MM.1S (cell line): Measurements from ENCODE around the gene OSBPL5.

Experiments used
- CTCF ChIP-seq: fragments of 300-600 bp; sonication (generic); IDR thresholded peaks from 2 replicates; pipeline ENCODE4 v1.5.1; 2016; ENCODE audit warnings: antibody characterized with exemption, low read length, mixed read lengths
- EZH2 ChIP-seq: fragments of 300-600 bp; sonication (generic); optimal IDR thresholded peaks from 2 replicates; pipeline ENCODE3; 2017; ENCODE audit warnings: low read depth, mild to moderate bottlenecking, antibody characterized with exemption, low read length, mixed read lengths
- EZH2phosphoT487 ChIP-seq: fragments of 300-600 bp; sonication (generic); IDR thresholded peaks from 2 replicates; pipeline ENCODE4 v1.6.1; 2018; ENCODE audit warnings: antibody characterized with exemption, low read length

GRCh38 chr11:3135481-3136440, 29.3 kb downstream of the OSBPL5 start:
- TF ChIP-seq CTCF (no peak), EZH2phosphoT487 (no peak), EZH2 (no peak)
